GM18861 (cell line): Measurements from ENCODE around the gene PROSER3.
"Not testable (repeated sequence)": the region's sequence is repeated elsewhere in the genome, so short reads cannot be mapped to it uniquely, and the experiment has no call there.

Experiments used
- ATAC-seq: cut with Tn5 transposase; IDR thresholded peaks from one replicate; pipeline ENCODE4 v1.9.1; 2021; ENCODE audit not compliant: unreplicated experiment

The PROSER3 gene

GRCh38 chr19:35722461-35722860, 35.5 kb upstream of the PROSER3 start:
- ATAC-seq = no peak

- ATAC-seq = no peak
Observed at GRCh38 chr19:35722897-35723296, 35.1 kb upstream of the PROSER3 start.

- ATAC-seq = no peak
Observed at GRCh38 chr19:35723671-35724070, 34.3 kb upstream of the PROSER3 start.

GRCh38 chr19:35724132-35724531, 33.8 kb upstream of the PROSER3 start:
- not testable (repeated sequence) for ATAC-seq

- no peak for ATAC-seq
Observed at GRCh38 chr19:35724560-35724959, 33.4 kb upstream of the PROSER3 start.

- no peak for ATAC-seq
Observed at GRCh38 chr19:35725216-35725861, 32.6 kb upstream of the PROSER3 start.

- no peak for ATAC-seq
Observed at GRCh38 chr19:35727053-35727955, 30.7 kb upstream of the PROSER3 start.

- ATAC-seq = no peak
Observed at GRCh38 chr19:35727956-35728706, 29.8 kb upstream of the PROSER3 start.

GRCh38 chr19:35729021-35729420, 29.0 kb upstream of the PROSER3 start:
- no peak for ATAC-seq

- no peak for ATAC-seq
Observed at GRCh38 chr19:35729763-35730162, 28.2 kb upstream of the PROSER3 start.

- ATAC-seq = no peak
Observed at GRCh38 chr19:35730326-35730725, 27.6 kb upstream of the PROSER3 start.

- no peak for ATAC-seq
Observed at GRCh38 chr19:35731353-35731752, 26.6 kb upstream of the PROSER3 start.

- ATAC-seq = no peak
Observed at GRCh38 chr19:35731779-35732405, 26.1 kb upstream of the PROSER3 start.

- no peak for ATAC-seq
Observed at GRCh38 chr19:35732540-35733179, 25.3 kb upstream of the PROSER3 start.

- no peak for ATAC-seq
Observed at GRCh38 chr19:35733180-35734125, 24.5 kb upstream of the PROSER3 start.

GRCh38 chr19:35734273-35734672, 23.7 kb upstream of the PROSER3 start:
- no peak for ATAC-seq

- ATAC-seq = no peak
Observed at GRCh38 chr19:35734889-35735288, 23.1 kb upstream of the PROSER3 start.

- no peak for ATAC-seq
Observed at GRCh38 chr19:35736913-35737886, 20.8 kb upstream of the PROSER3 start.
